Karpas-422 (cell line): Measurements from ENCODE around the gene CTSH. TPM values are rescaled to one million over a fixed set of nuclear protein-coding genes. Genes with fewer than 3 reads are reported as not detected.

ENCODE experiments used
- DNase-seq: peaks from one replicate; pipeline ENCODE4 v3.0.0-alpha.2; 2015
- H2AFZ ChIP-seq: fragments of 200-600 bp; sonication (generic); 2 replicates; pipeline ENCODE4 v1.6.1; 2014; ENCODE audit warnings: antibody characterized with exemption, low read length, mixed read lengths
- H3K27ac ChIP-seq: fragments of 200-600 bp; sonication (generic); 2 replicates; pipeline ENCODE4 v1.5.1; 2014; ENCODE audit warnings: mild to moderate bottlenecking, low read length, moderate library complexity
- H3K27me3 ChIP-seq: fragments of 200-600 bp; sonication (generic); 2 replicates; pipeline ENCODE4 v1.6.1; 2014; ENCODE audit warnings: low read length, mixed read lengths
- H3K36me3 ChIP-seq: fragments of 200-600 bp; sonication (generic); 2 replicates; pipeline ENCODE4 v1.6.1; 2014; ENCODE audit warnings: low read length, mixed read lengths; ENCODE audit not compliant: insufficient read depth
- H3K4me1 ChIP-seq: fragments of 200-600 bp; sonication (generic); 2 replicates; pipeline ENCODE4 v1.6.1; 2014; ENCODE audit warnings: mild to moderate bottlenecking, low read length, mixed read lengths
- H3K4me2 ChIP-seq: fragments of 200-600 bp; sonication (generic); 2 replicates; pipeline ENCODE4 v1.6.1; 2014; ENCODE audit warnings: low read length, low read depth, mild to moderate bottlenecking; ENCODE audit not compliant: poor library complexity, severe bottlenecking
- H3K4me3 ChIP-seq: fragments of 200-600 bp; sonication (generic); 2 replicates; pipeline ENCODE4 v1.5.1; 2014; ENCODE audit warnings: mild to moderate bottlenecking, antibody characterized with exemption, low read length, mixed read lengths
- H3K79me2 ChIP-seq: fragments of 200-600 bp; sonication (generic); 2 replicates; pipeline ENCODE4 v1.6.1; 2014; ENCODE audit warnings: mild to moderate bottlenecking, low read length, mixed read lengths
- H3K9ac ChIP-seq: fragments of 200-600 bp; sonication (generic); 2 replicates; pipeline ENCODE4 v1.6.0; 2014; ENCODE audit warnings: low read length
- H3K9me2 ChIP-seq: fragments of 200-600 bp; sonication (generic), shearing (Covaris generic); replicated peaks from 2 replicates; pipeline ENCODE4 v1.6.0; 2014; ENCODE audit warnings: mild to moderate bottlenecking, low read length, moderate library complexity; ENCODE audit not compliant: insufficient read depth
- H3K9me3 ChIP-seq: fragments of 300-700, 200-600 bp; sonication (generic); 2 replicates; pipeline ENCODE4 v1.6.1; 2014; ENCODE audit warnings: low read length, mixed read lengths
- H4K20me1 ChIP-seq: fragments of 200-600 bp; sonication (generic); 2 replicates; pipeline ENCODE4 v1.6.1; 2014; ENCODE audit warnings: mild to moderate bottlenecking, antibody characterized with exemption, low read length, low read depth; ENCODE audit not compliant: insufficient read depth
- total RNA-seq: library from RNA; depleted of rRNA; stranded (reverse); fragments of >200 nt; shearing (Covaris generic); gene quantifications from 2 replicates; pipeline ENCODE4 v1.2.3, GENCODE V29; 2014; ENCODE audit warnings: low replicate concordance

CTSH gene
- total RNA-seq, 1 experiment from 2014 or later, result 61.0 TPM

- Histone ChIP-seq H3K27ac (no peak overlapping the region), H3K9ac (no peak overlapping the region), H3K79me2 (no peaks in the 10 kb centered on the region), H4K20me1 (no peaks in the 10 kb centered on the region), H3K27me3 (no peaks in the 10 kb centered on the region), H3K9me3 (no peaks in the 10 kb centered on the region), H3K4me1 (peaks cover 5% of the 10 kb centered on the region; the same call in 1 of the 2 replicates), H3K9me2 (no peaks in the 10 kb centered on the region), H3K36me3 (no peaks in the 10 kb centered on the region), H3K4me3 (no peak overlapping the region), H2AFZ (no peak overlapping the region), H3K4me2 (no peak overlapping the region)
- no peak for DNase-seq
Measured at GRCh38 chr15:78969687-78970349, 25.0 kb upstream of the CTSH start.

- Histone ChIP-seq H3K4me2 (no peak overlapping the region), H3K9me3 (no peaks in the 10 kb centered on the region), H3K36me3 (no peaks in the 10 kb centered on the region), H3K9ac (no peak overlapping the region), H3K27me3 (no peaks in the 10 kb centered on the region), H3K4me1 (peaks cover 5% of the 10 kb centered on the region; the same call in 1 of the 2 replicates), H2AFZ (no peak overlapping the region), H3K9me2 (no peaks in the 10 kb centered on the region), H3K27ac (no peak overlapping the region), H3K4me3 (no peak overlapping the region), H3K79me2 (no peaks in the 10 kb centered on the region), H4K20me1 (no peaks in the 10 kb centered on the region)
- no peak for DNase-seq
Measured at GRCh38 chr15:78968539-78969271, 23.9 kb upstream of the CTSH start.

GRCh38 chr15:78968114-78968513, 23.3 kb upstream of the CTSH start:
- no peak overlapping the region for H2AFZ ChIP-seq

GRCh38 chr15:78960308-78960707, 15.5 kb upstream of the CTSH start:
- Histone ChIP-seq H2AFZ (no peak overlapping the region), H3K9me3 (no peaks in the 10 kb centered on the region)

More at GRCh38 chr15:78968114-78968513, 23.3 kb upstream of the CTSH start:
- H3K79me2 ChIP-seq, result no peaks in the 10 kb centered on the region
- no peaks in the 10 kb centered on the region for H3K27me3 ChIP-seq
- H3K9me2 ChIP-seq, result no peaks in the 10 kb centered on the region
- no peaks in the 10 kb centered on the region for H3K9me3 ChIP-seq
- no peak overlapping the region for H3K9ac ChIP-seq
- no peak for DNase-seq
- no peaks in the 10 kb centered on the region for H3K36me3 ChIP-seq
- H3K4me2 ChIP-seq, result no peak overlapping the region
- H4K20me1 ChIP-seq, result no peaks in the 10 kb centered on the region
- H3K4me1 ChIP-seq, result peaks cover 5% of the 10 kb centered on the region; the same call in 1 of the 2 replicates
- no peak overlapping the region for H3K27ac ChIP-seq
- no peak overlapping the region for H3K4me3 ChIP-seq

GRCh38 chr15:78959360-78959759, 14.5 kb upstream of the CTSH start:
- Histone ChIP-seq H2AFZ (no peak overlapping the region), H3K4me2 (no peak overlapping the region), H3K4me3 (no peak overlapping the region), H4K20me1 (no peaks in the 10 kb centered on the region), H3K27ac (no peak overlapping the region), H3K79me2 (no peaks in the 10 kb centered on the region), H3K9ac (no peak overlapping the region), H3K36me3 (no peaks in the 10 kb centered on the region), H3K27me3 (no peaks in the 10 kb centered on the region), H3K9me3 (no peaks in the 10 kb centered on the region), H3K9me2 (no peaks in the 10 kb centered on the region), H3K4me1 (no peaks in the 10 kb centered on the region)
- DNase-seq, result no peak

More at GRCh38 chr15:78960308-78960707, 15.5 kb upstream of the CTSH start:
- Histone ChIP-seq H3K4me3 (no peak overlapping the region), H4K20me1 (no peaks in the 10 kb centered on the region), H3K27ac (no peak overlapping the region), H3K9ac (no peak overlapping the region), H3K4me2 (no peak overlapping the region), H3K79me2 (no peaks in the 10 kb centered on the region), H3K27me3 (no peaks in the 10 kb centered on the region), H3K4me1 (no peaks in the 10 kb centered on the region), H3K9me2 (no peaks in the 10 kb centered on the region), H3K36me3 (no peaks in the 10 kb centered on the region)
- DNase-seq, result no peak

- no peaks in the 10 kb centered on the region for H3K79me2 ChIP-seq
- no peaks in the 10 kb centered on the region for H3K9me3 ChIP-seq
- no peak overlapping the region for H3K27ac ChIP-seq
- H3K4me3 ChIP-seq, result no peak overlapping the region
- H4K20me1 ChIP-seq, result no peaks in the 10 kb centered on the region
- H3K27me3 ChIP-seq, result no peaks in the 10 kb centered on the region
- H2AFZ ChIP-seq, result no peak overlapping the region
- no peaks in the 10 kb centered on the region for H3K4me1 ChIP-seq
- no peak for DNase-seq
- H3K36me3 ChIP-seq, result no peaks in the 10 kb centered on the region
- H3K4me2 ChIP-seq, result no peak overlapping the region
- no peak overlapping the region for H3K9ac ChIP-seq
- no peaks in the 10 kb centered on the region for H3K9me2 ChIP-seq
Measured at GRCh38 chr15:78957416-78958093, 12.7 kb upstream of the CTSH start.

GRCh38 chr15:78956937-78957336, 12.1 kb upstream of the CTSH start:
- no peaks in the 10 kb centered on the region for H3K79me2 ChIP-seq
- H3K4me3 ChIP-seq, result no peak overlapping the region
- no peak overlapping the region for H3K27ac ChIP-seq
- no peak overlapping the region for H3K9ac ChIP-seq
- H2AFZ ChIP-seq, result no peak overlapping the region
- H3K4me1 ChIP-seq, result no peaks in the 10 kb centered on the region
- H4K20me1 ChIP-seq, result no peaks in the 10 kb centered on the region
- H3K9me3 ChIP-seq, result no peaks in the 10 kb centered on the region
- no peaks in the 10 kb centered on the region for H3K36me3 ChIP-seq
- H3K4me2 ChIP-seq, result no peak overlapping the region
- DNase-seq, result no peak
- H3K9me2 ChIP-seq, result no peaks in the 10 kb centered on the region
- H3K27me3 ChIP-seq, result no peaks in the 10 kb centered on the region

- Histone ChIP-seq H3K36me3 (no peaks in the 10 kb centered on the region), H3K79me2 (no peaks in the 10 kb centered on the region), H4K20me1 (no peaks in the 10 kb centered on the region), H3K9me2 (no peaks in the 10 kb centered on the region), H3K27me3 (no peaks in the 10 kb centered on the region), H3K4me2 (no peak overlapping the region), H2AFZ (no peak overlapping the region), H3K4me1 (peaks cover 4% of the 10 kb centered on the region; the same call in 1 of the 2 replicates), H3K4me3 (no peak overlapping the region), H3K9me3 (no peaks in the 10 kb centered on the region), H3K9ac (no peak overlapping the region), H3K27ac (no peak overlapping the region)
- no peak for DNase-seq
Measured at GRCh38 chr15:78955355-78955754, 10.5 kb upstream of the CTSH start.
